Suprapubic skin (tissue), 4 donors: Measurements from ENCODE around the gene SEC14L2.

Experiments
- CTCF ChIP-seq, 2 donors: fragments of 200-600 bp in 1 of 2; fragments of 450-650 bp in 1 of 2; sonication (generic) in 1 of 2; IDR thresholded peaks; one replicate each; pipeline ENCODE4 v1.5.1; 2016 to 2019; ENCODE audit warnings: antibody characterized with exemption in 2 of 2, mild to moderate bottlenecking in 1 of 2, moderate library complexity in 1 of 2
- POLR2A ChIP-seq, 2 donors: fragments of 450-650 bp; IDR thresholded peaks; one replicate each; pipeline ENCODE4 v1.6.1; 2017; ENCODE audit warnings: antibody characterized with exemption in 2 of 2, mild to moderate bottlenecking in 2 of 2, moderate library complexity in 2 of 2
- POLR2AphosphoS5 ChIP-seq, 3 donors: sonication (generic); formaldehyde crosslinking; IDR thresholded peaks; one replicate each; pipeline ENCODE4 v1.6.1; 2017; ENCODE audit warnings: antibody characterized with exemption in 3 of 3

DNA sequence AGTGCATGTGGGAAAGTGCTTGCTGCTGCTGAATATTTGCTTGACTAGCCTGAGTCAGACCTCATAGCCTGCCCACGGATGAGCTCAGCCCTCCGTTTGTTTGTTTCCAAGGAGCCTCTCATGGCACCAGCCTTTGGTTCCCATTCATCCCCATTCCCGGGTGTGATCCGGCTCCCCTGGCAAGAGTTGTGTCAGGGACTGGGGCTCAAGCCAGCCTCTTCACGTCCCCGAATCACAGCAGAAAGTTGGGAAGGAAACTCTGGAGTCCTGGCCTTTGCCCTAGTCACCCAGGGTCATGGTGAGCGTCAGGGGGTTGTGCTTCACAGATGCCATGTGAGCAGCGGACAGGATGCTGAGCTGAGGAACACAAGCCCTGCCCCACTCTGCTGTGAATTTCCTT, 61.2 kb downstream of the SEC14L2 start:
- TF ChIP-seq POLR2AphosphoS5 (IDR thresholded peaks at IDR 0.05) (no peak), CTCF (IDR thresholded peaks at IDR 0.05) (no peak), POLR2A (IDR thresholded peaks at IDR 0.05) (no peak)
